H9 (cell line): ENCODE data around the gene DNAJC18. TPM values are rescaled to one million over a fixed set of nuclear protein-coding genes. Genes with fewer than 3 reads are reported as not detected.
A peak's percentile ranks its signal among the peaks of the same experiment; 100 is the strongest.

Experiments used
- DNase-seq: peaks from one replicate; pipeline ENCODE4 v3.0.0-alpha.2; 2017
- H2AFZ ChIP-seq: one replicate; pipeline ENCODE4 v1.6.1; 2013; ENCODE audit warnings: mild to moderate bottlenecking, low read length, control low read depth, moderate library complexity
- H2AK5ac ChIP-seq: 2 replicates; pipeline ENCODE4 v1.6.1; 2013; ENCODE audit warnings: low read length, control low read depth, mixed read lengths; ENCODE audit not compliant: insufficient read length
- H2BK120ac ChIP-seq: one replicate; pipeline ENCODE4 v1.6.1; 2013; ENCODE audit warnings: low read depth, mild to moderate bottlenecking, low read length, control low read depth, inconsistent platforms; ENCODE audit not compliant: poor library complexity, severe bottlenecking
- H2BK12ac ChIP-seq: 2 replicates; pipeline ENCODE4 v1.6.1; 2013; ENCODE audit warnings: low read length, control low read depth, mixed read lengths, low read depth; ENCODE audit not compliant: insufficient read length
- H2BK15ac ChIP-seq: 2 replicates; pipeline ENCODE4 v1.6.1; 2013; ENCODE audit warnings: low read depth, low read length, control low read depth
- H2BK20ac ChIP-seq: one replicate; pipeline ENCODE4 v1.6.1; 2013; ENCODE audit warnings: low read depth, mild to moderate bottlenecking, low read length, control low read depth, inconsistent platforms; ENCODE audit not compliant: poor library complexity, severe bottlenecking
- H2BK5ac ChIP-seq: 2 replicates; pipeline ENCODE4 v1.6.1; 2013; ENCODE audit warnings: low read length, control low read depth, mixed read lengths; ENCODE audit not compliant: insufficient read length
- H3K14ac ChIP-seq: 2 replicates; pipeline ENCODE4 v1.6.1; 2013; ENCODE audit warnings: low read length, control low read depth; ENCODE audit not compliant: insufficient read depth
- H3K18ac ChIP-seq: 2 replicates; pipeline ENCODE4 v1.6.1; 2013; ENCODE audit warnings: low read depth, mild to moderate bottlenecking, mixed read lengths, low read length, control low read depth; ENCODE audit not compliant: insufficient read length
- H3K23ac ChIP-seq: 2 replicates; pipeline ENCODE4 v1.6.1; 2013; ENCODE audit warnings: low read length, control low read depth, mixed read lengths, low read depth; ENCODE audit not compliant: insufficient read length
- H3K23me2 ChIP-seq: 2 replicates; pipeline ENCODE4 v1.6.1; 2013; ENCODE audit warnings: low read depth, mild to moderate bottlenecking, mixed read lengths, low read length, control low read depth; ENCODE audit not compliant: insufficient read length, poor library complexity, severe bottlenecking
- H3K27ac ChIP-seq: 2 replicates; pipeline ENCODE4 v1.5.1; 2013; ENCODE audit warnings: low read length, control low read depth, mixed read lengths, low read depth; ENCODE audit not compliant: insufficient read length
- H3K27me3 ChIP-seq: 2 replicates; pipeline ENCODE4 v1.6.1; 2013; ENCODE audit warnings: low read length, control low read depth, inconsistent platforms; ENCODE audit not compliant: insufficient read depth
- H3K4ac ChIP-seq: 2 replicates; pipeline ENCODE4 v1.6.1; 2013; ENCODE audit warnings: low read depth, mild to moderate bottlenecking, control low read depth, inconsistent platforms, low read length, moderate library complexity
- H3K4me1 ChIP-seq: 2 replicates; pipeline ENCODE4 v1.6.1; 2013; ENCODE audit warnings: low read length, control low read depth, inconsistent platforms; ENCODE audit not compliant: insufficient read depth
- H3K4me2 ChIP-seq: 2 replicates; pipeline ENCODE4 v1.6.1; 2013; ENCODE audit warnings: low read length, control low read depth, mixed read lengths; ENCODE audit not compliant: insufficient read length, insufficient read depth
- H3K56ac ChIP-seq: 2 replicates; pipeline ENCODE4 v1.6.1; 2013; ENCODE audit warnings: low read depth, mild to moderate bottlenecking, mixed read lengths, low read length, control low read depth; ENCODE audit not compliant: insufficient read length
- H3K79me1 ChIP-seq: 2 replicates; pipeline ENCODE4 v1.6.1; 2013; ENCODE audit warnings: low read depth, mild to moderate bottlenecking, moderate library complexity, low read length, control low read depth, inconsistent platforms; ENCODE audit not compliant: insufficient read depth, poor library complexity, severe bottlenecking
- H3K79me2 ChIP-seq: 2 replicates; pipeline ENCODE4 v1.6.1; 2013; ENCODE audit warnings: low read length, control low read depth, inconsistent platforms; ENCODE audit not compliant: insufficient read depth
- H3K9ac ChIP-seq: 2 replicates; pipeline ENCODE4 v1.6.1; 2013; ENCODE audit warnings: low read length, control low read depth, mixed read lengths; ENCODE audit not compliant: insufficient read length; ENCODE audit errors: extremely low read depth
- H3K9me3 ChIP-seq: one replicate; pipeline ENCODE4 v1.6.1; 2013; ENCODE audit warnings: low read depth, low read length, inconsistent platforms; ENCODE audit not compliant: control insufficient read depth
- H3T11ph ChIP-seq: one replicate; pipeline ENCODE4 v1.6.1; 2013; ENCODE audit warnings: mild to moderate bottlenecking, low read length, control low read depth, inconsistent platforms
- H4K20me1 ChIP-seq: one replicate; pipeline ENCODE4 v1.6.1; 2013; ENCODE audit not compliant: control insufficient read depth, insufficient read length, insufficient read depth
- H4K5ac ChIP-seq: 2 replicates; pipeline ENCODE4 v1.6.1; 2013; ENCODE audit warnings: low read depth, mild to moderate bottlenecking, mixed read lengths, low read length, control low read depth; ENCODE audit not compliant: insufficient read length
- H4K8ac ChIP-seq: replicated peaks from 2 replicates; pipeline ENCODE4 v1.6.1; 2013; ENCODE audit warnings: low read length, control low read depth, mixed read lengths, low read depth; ENCODE audit not compliant: insufficient read length
- H4K91ac ChIP-seq: 2 replicates; pipeline ENCODE4 v1.6.1; 2013; ENCODE audit warnings: low read depth, mild to moderate bottlenecking, moderate library complexity, mixed read lengths, low read length, control low read depth; ENCODE audit not compliant: insufficient read length
- H3K27ac Mint-ChIP-seq, 3 experiments: 2 replicates in 2 of 3; 3 replicates in 1 of 3; pipeline ENCODE4 v1.8.0; 2020 to 2021; ENCODE audit warnings: mixed read lengths in 3 of 3, mild to moderate bottlenecking in 1 of 3, moderate library complexity in 1 of 3
- H3K27me3 Mint-ChIP-seq: 2 replicates; pipeline ENCODE4 v1.8.0; 2021; ENCODE audit warnings: low read depth, mild to moderate bottlenecking, moderate library complexity, mixed read lengths
- H3K36me3 Mint-ChIP-seq, 3 experiments: 2 replicates in 2 of 3; 3 replicates in 1 of 3; pipeline ENCODE4 v1.8.0; 2020 to 2021; ENCODE audit warnings: low read depth in 3 of 3, mixed read lengths in 3 of 3; ENCODE audit not compliant: insufficient read depth in 1 of 3
- H3K4me1 Mint-ChIP-seq, 2 experiments: 2 replicates each; pipeline ENCODE4 v1.8.0; 2020; ENCODE audit warnings: mixed read lengths in 2 of 2
- H3K4me3 Mint-ChIP-seq, 2 experiments: 2 replicates in 1 of 2; 3 replicates in 1 of 2; pipeline ENCODE4 v1.8.0; 2020 to 2021; ENCODE audit warnings: mild to moderate bottlenecking in 2 of 2, mixed read lengths in 2 of 2, moderate library complexity in 1 of 2
- H3K9me3 Mint-ChIP-seq, 2 experiments: 2 replicates in 1 of 2; 3 replicates in 1 of 2; pipeline ENCODE4 v1.8.0; 2020; ENCODE audit warnings: mild to moderate bottlenecking in 2 of 2, mixed read lengths in 2 of 2, moderate library complexity in 1 of 2
- CTCF ChIP-seq: fragments of 200-600 bp; sonication (generic); conservative IDR thresholded peaks from 3 replicates; pipeline ENCODE4 v1.8.0; 2021; ENCODE audit warnings: antibody characterized with exemption, mild to moderate bottlenecking
- WGBS: extraction: QIAGEN DNeasy Blood & Tissue Kit; methylation state at CpG from one replicate; pipeline ENCODE4 v1.1.7; 2013; ENCODE audit warnings: missing lambda C conversion rate, low lambda C conversion rate, mixed read lengths; ENCODE audit not compliant: insufficient read length; ENCODE audit errors: extremely low coverage; 5-methylcytosine and 5-hydroxymethylcytosine counted together
- total RNA-seq: library from RNA; stranded (reverse); gene quantifications from 2 replicates; pipeline ENCODE4 v1.2.1, GENCODE V29; 2021

Gene DNAJC18
- total RNA-seq, 1 experiment from 2014 or later, result 26.5 TPM

DNA sequence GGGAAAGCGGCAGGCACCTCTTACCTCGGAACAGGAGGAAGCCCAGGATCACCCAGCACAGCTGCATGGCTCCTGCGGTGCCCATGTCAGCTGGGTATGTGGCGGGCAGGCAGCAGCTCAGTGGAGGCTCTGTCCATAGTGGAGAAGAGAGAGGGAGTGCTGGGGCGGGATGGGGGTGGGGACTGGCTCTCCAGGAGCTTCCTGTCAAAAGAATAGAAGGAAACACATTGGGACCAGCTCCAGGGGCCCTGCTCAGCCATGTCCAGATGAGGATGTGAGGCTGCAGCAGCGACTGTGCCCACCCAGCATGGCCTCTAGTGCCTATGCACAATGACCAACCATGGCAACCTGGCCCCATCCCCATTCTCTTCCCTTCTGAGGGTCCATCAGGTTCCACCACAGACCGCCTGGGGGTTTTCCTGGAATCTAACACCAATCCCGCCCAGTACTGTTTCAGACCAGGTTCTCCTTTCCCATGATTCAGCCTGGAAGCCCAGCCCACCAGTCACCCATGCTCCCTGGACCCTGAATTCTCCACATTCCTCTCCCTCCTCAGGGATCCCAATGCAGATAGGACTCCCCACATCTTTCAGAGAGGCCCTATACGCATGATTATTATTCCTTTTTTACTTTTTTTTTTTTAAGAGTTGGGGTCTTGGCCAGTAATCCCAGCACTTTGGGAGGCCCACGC, 23.4 kb upstream of the DNAJC18 start, which contains the start of gene ECSCR:
TSS of gene ECSCR (minus strand) at position 158 of the 691 bp plus-strand sequence. CDS start at position 85, 73 bp downstream.
- Mint-ChIP-seq H3K27me3 (no peaks in the 10 kb centered on the region; the same call in 1 of the 2 replicates), H3K9me3 (no peaks in the 10 kb centered on the region; a peak in 1 of 5 replicates), H3K4me1 (peaks cover 29 to 38% of the 10 kb centered on the region in 2 experiments), H3K27ac (peak within 1 kb of the TSS; percentile 29 to 92 (median 35); a peak in 4 of 7 replicates), H3K36me3 (no peaks in the 10 kb centered on the region), H3K4me3 (peak within 1 kb of the TSS in 1 of 2 experiments; percentile 62; a peak in 2 of 5 replicates)
- H3T11ph ChIP-seq, result no peak within 1 kb of the TSS
- H2AK5ac ChIP-seq, result no peak within 1 kb of the TSS
- H3K27ac ChIP-seq, result no peak within 1 kb of the TSS
- no peaks in the 10 kb centered on the region for H3K79me1 ChIP-seq
- H3K23me2 ChIP-seq, result no peaks in the 10 kb centered on the region
- H2BK120ac ChIP-seq, result no peak within 1 kb of the TSS
- peaks cover 18% of the 10 kb centered on the region; the same call in 1 of the 2 replicates for H3K4me1 ChIP-seq
- H3K14ac ChIP-seq, result peak within 1 kb of the TSS; percentile 69; the same call in 1 of the 2 replicates
- no peak within 1 kb of the TSS for H4K8ac ChIP-seq
- H3K18ac ChIP-seq, result no peak within 1 kb of the TSS
- H3K9ac ChIP-seq, result no peak within 1 kb of the TSS
- WGBS, result no CpG with 5 or more reads among the region's 10 CpGs
- no peak within 1 kb of the TSS for H3K4ac ChIP-seq
- H2BK12ac ChIP-seq, result no peak within 1 kb of the TSS
- no peak within 1 kb of the TSS for H3K4me2 ChIP-seq
- H3K56ac ChIP-seq, result no peak within 1 kb of the TSS
- no peak within 1 kb of the TSS for H4K5ac ChIP-seq
- no peak within 1 kb of the TSS for H4K91ac ChIP-seq
- no peaks in the 10 kb centered on the region for H4K20me1 ChIP-seq
- DNase-seq, result peak; percentile 49
- no peak for TF ChIP-seq CTCF
- no peak within 1 kb of the TSS for H2BK5ac ChIP-seq
- no peak within 1 kb of the TSS for H2BK15ac ChIP-seq
- no peaks in the 10 kb centered on the region for H3K27me3 ChIP-seq
- no peaks in the 10 kb centered on the region for H3K79me2 ChIP-seq
- H2AFZ ChIP-seq, result no peak within 1 kb of the TSS
- H2BK20ac ChIP-seq, result no peak within 1 kb of the TSS
- no peak within 1 kb of the TSS for H3K23ac ChIP-seq
- no peaks in the 10 kb centered on the region for H3K9me3 ChIP-seq
